HK-2 (cell line): ENCODE data around the gene PDE2A.

Experiments
- DNase-seq: peaks from one replicate; pipeline ENCODE4 v3.0.0-alpha.2; 2018; ENCODE audit not compliant: unreplicated experiment

PDE2A gene

GRCh38 chr11:72637198-72637597 is 37.0 kb downstream of the PDE2A start:
- DNase-seq = no peak

- DNase-seq = no peak
These were observed 37.8 kb downstream of the PDE2A start for GRCh38 chr11:72636376-72636775.

GRCh38 chr11:72635933-72636332 is 38.3 kb downstream of the PDE2A start:
- no peak for DNase-seq

GRCh38 chr11:72635309-72635915 is 38.8 kb downstream of the PDE2A start:
- no peak for DNase-seq

GRCh38 chr11:72634472-72635095 is 39.6 kb downstream of the PDE2A start:
- DNase-seq = no peak

GRCh38 chr11:72634016-72634415 is 40.2 kb downstream of the PDE2A start:
- no peak for DNase-seq

GRCh38 chr11:72633068-72633467 is 41.2 kb downstream of the PDE2A start:
- DNase-seq = no peak

GRCh38 chr11:72631806-72632731 is 42.2 kb downstream of the PDE2A start:
- DNase-seq = no peak

GRCh38 chr11:72630104-72630852 is 43.9 kb downstream of the PDE2A start:
- DNase-seq = no peak

GRCh38 chr11:72629266-72629665 is 45.0 kb downstream of the PDE2A start:
- no peak for DNase-seq

GRCh38 chr11:72627594-72628281 is 46.5 kb downstream of the PDE2A start:
- DNase-seq = no peak

- DNase-seq = no peak
These were observed 47.7 kb downstream of the PDE2A start for GRCh38 chr11:72626414-72626936.

- DNase-seq = no peak
These were observed 48.4 kb downstream of the PDE2A start for GRCh38 chr11:72625691-72626413.

GRCh38 chr11:72624496-72625201 is 49.6 kb downstream of the PDE2A start:
- no peak for DNase-seq

- no peak for DNase-seq
These were observed 51.2 kb downstream of the PDE2A start for GRCh38 chr11:72623052-72623451.

- DNase-seq = no peak
These were observed 53.1 kb downstream of the PDE2A start for GRCh38 chr11:72621008-72621610.

- no peak for DNase-seq
These were observed 55.4 kb downstream of the PDE2A start for GRCh38 chr11:72618803-72619202.

GRCh38 chr11:72617080-72617762 is 57.0 kb downstream of the PDE2A start:
- no peak for DNase-seq

GRCh38 chr11:72616655-72617054 is 57.6 kb downstream of the PDE2A start:
- DNase-seq = no peak
